Measurements from ENCODE around the gene SHC4. TPM values are rescaled to one million over a fixed set of nuclear protein-coding genes. Genes with fewer than 3 reads are reported as not detected.

The SHC4 gene
- total RNA-seq, 3 donors from 2014 or later, result 0.31 to 3.6 (median 0.43) TPM

DNA sequence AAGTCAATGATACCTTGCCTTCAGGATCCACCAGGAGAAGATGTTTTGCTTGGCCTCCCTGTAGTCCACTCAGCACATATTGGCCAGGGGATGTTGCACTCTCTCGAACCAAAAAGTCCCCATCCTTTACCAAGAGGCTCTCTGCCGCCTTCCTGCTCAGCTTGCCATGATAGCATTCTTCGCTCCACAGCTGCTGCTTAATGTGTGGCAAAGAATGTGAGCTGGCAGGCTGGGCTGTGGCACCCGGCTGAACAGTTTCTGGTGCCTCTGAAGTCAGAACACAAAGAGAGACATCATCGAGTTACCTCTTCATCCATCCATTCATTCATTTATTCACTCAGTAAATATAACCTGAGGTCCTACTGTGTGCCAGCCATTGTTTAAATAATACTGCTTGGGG is 129.0 kb downstream of the SHC4 start:
- Histone ChIP-seq H3K4me1 (ENCODE audit: low read depth) (no peaks in the 10 kb centered on the region), H3K9me3 (no peaks in the 10 kb centered on the region), H3K4me3 (no peak overlapping the region), H3K36me3 (ENCODE audit: low read depth) (no peaks in the 10 kb centered on the region)
- intact Hi-C loops (cut with DNase I, micrococcal nuclease), result no loop called here
- TF ChIP-seq, protein P1, sequence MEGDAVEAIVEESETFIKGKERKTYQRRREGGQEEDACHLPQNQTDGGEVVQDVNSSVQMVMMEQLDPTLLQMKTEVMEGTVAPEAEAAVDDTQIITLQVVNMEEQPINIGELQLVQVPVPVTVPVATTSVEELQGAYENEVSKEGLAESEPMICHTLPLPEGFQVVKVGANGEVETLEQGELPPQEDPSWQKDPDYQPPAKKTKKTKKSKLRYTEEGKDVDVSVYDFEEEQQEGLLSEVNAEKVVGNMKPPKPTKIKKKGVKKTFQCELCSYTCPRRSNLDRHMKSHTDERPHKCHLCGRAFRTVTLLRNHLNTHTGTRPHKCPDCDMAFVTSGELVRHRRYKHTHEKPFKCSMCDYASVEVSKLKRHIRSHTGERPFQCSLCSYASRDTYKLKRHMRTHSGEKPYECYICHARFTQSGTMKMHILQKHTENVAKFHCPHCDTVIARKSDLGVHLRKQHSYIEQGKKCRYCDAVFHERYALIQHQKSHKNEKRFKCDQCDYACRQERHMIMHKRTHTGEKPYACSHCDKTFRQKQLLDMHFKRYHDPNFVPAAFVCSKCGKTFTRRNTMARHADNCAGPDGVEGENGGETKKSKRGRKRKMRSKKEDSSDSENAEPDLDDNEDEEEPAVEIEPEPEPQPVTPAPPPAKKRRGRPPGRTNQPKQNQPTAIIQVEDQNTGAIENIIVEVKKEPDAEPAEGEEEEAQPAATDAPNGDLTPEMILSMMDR (IDR thresholded peaks at IDR 0.05), result no peak
- DNase-seq (no peak), ATAC-seq (no peak)

DNA sequence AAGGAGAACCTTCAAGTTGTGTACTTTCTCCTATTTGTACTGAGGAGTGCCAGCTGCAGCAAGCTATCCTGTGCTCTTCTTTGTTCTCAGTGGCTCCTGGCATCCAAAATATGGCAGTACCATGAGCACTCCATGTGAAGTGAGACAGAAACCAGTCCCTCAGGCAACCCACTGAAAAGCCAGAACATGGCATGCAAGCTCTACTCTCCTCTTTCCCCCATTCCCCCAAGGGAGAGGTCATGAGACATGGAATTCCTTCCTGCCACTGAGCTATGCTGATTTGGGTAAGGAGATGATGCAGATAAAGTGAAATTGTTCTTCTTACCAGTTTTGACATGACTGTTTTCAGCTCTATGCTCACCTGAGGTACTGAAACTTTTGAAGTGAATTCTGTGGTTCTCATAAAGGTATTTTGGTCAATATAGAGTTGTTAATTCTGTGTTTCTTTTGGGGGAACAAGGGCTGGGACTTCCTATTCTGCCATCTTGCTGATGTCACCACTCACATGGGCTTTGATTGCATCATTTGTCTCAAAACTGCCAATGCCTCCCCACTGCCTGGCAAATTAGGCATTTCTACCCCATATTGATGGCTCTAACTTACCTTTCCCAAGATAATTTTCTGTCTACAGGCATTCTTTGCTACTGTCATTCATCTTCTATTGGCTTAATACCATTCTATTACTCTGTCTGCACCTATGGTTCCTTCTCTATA is 130.0 kb downstream of the SHC4 start:
- Histone ChIP-seq H3K9me3 (no peaks in the 10 kb centered on the region), H3K36me3 (ENCODE audit: low read depth) (no peaks in the 10 kb centered on the region), H3K4me1 (ENCODE audit: low read depth) (no peaks in the 10 kb centered on the region), H3K4me3 (no peak overlapping the region)
- DNase-seq (no peak), ATAC-seq (no peak)
- TF ChIP-seq, protein P1 (IDR thresholded peaks at IDR 0.05), result no peak
- intact Hi-C loops (cut with DNase I, micrococcal nuclease), result no loop called here

DNA sequence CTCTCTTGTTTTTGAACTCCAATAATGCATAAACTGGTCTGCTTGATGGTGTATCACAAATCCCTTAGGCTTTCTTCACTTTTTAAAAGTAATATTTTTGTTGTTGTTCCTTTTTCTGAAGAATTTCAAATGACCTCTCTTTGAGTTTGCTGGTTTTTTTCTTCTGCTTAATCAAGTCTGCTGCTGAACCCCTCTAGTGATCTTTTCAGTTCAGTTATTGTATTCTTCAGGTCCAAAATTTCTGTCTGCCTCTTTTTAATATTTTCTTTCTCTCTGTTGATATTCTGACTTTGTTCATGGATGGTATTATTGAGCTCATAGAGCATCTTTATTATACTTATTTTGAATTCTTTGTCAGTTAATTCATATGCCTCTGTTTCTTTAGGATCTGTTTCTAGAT is 131.1 kb downstream of the SHC4 start:
- TF ChIP-seq, protein P1 (IDR thresholded peaks at IDR 0.05), result no peak
- H3K9me3 ChIP-seq, result no peaks in the 10 kb centered on the region
- ATAC-seq (no peak), DNase-seq (no peak)
- no peak overlapping the region for H3K4me3 ChIP-seq
- intact Hi-C loops (cut with DNase I, micrococcal nuclease), result no loop called here
- H3K36me3 ChIP-seq (ENCODE audit: low read depth), result no peaks in the 10 kb centered on the region
- H3K4me1 ChIP-seq (ENCODE audit: low read depth), result no peaks in the 10 kb centered on the region

DNA sequence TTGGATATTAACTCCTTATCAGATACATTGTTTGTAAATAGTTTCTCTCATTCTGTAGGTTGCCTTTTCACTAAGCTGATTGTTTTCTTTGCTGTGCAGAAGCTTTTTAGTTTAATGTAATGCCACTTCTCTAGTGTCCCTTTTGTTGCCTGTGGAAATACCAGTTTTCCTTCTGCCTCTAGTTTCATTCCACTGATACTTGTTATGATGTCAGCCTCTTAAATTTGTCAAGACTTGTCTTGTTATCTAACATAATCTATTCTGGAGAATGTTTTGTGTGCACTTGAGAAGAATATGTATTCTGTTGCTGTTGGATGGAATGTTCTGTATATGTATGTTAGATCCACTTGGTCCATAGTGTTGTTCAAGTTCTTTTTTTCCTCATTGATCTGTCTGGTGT is 134.8 kb downstream of the SHC4 start:
- H3K4me1 ChIP-seq (ENCODE audit: low read depth), result no peaks in the 10 kb centered on the region
- no peaks in the 10 kb centered on the region for H3K9me3 ChIP-seq
- ATAC-seq (no peak), DNase-seq (no peak)
- intact Hi-C loops (cut with DNase I, micrococcal nuclease), result no loop called here
- TF ChIP-seq, protein P1 (IDR thresholded peaks at IDR 0.05), result no peak
- H3K36me3 ChIP-seq (ENCODE audit: low read depth), result no peaks in the 10 kb centered on the region
- H3K4me3 ChIP-seq, result no peak overlapping the region

DNA sequence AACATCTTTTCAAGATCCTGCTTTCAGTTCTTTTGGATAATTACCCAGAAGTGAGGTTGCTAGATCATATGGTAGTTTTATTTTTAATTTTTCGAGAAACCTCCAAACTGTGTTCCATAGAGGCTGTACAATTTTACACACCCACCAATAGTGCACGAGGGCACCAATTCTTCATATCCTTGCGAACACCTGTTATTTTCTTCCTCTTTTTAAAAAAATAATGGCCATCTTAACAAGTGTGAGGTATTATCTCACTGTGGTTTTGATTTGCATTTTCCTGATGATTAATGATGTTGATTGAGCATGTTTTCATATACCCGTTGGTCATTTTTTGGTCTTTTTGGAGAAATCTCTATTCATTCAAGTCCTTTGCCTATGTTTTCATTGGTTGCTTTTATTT is 135.2 kb downstream of the SHC4 start:
- intact Hi-C loops (cut with DNase I, micrococcal nuclease), result no loop called here
- H3K9me3 ChIP-seq, result no peaks in the 10 kb centered on the region

More for the DNA sequence above, 135.2 kb downstream of the SHC4 start:
- TF ChIP-seq, protein P1 (IDR thresholded peaks at IDR 0.05), result no peak
- no peak for DNase-seq
- no peaks in the 10 kb centered on the region for H3K36me3 ChIP-seq (ENCODE audit: low read depth)
- no peak overlapping the region for H3K4me3 ChIP-seq
- no peak for ATAC-seq
- no peaks in the 10 kb centered on the region for H3K4me1 ChIP-seq (ENCODE audit: low read depth)

Measured in mucosa of descending colon (tissue), 3 donors.